IMR-90 (cell line): ENCODE data around the gene CUTA. TPM values are rescaled to one million over a fixed set of nuclear protein-coding genes. Genes with fewer than 3 reads are reported as not detected.
A peak's percentile ranks its signal among the peaks of the same experiment; 100 is the strongest.

ENCODE experiments used
- ATAC-seq: fragments of 200-7000 bp; cut with Tn5 transposase; 2 replicates; pipeline ENCODE4 v1.9.1; 2020; ENCODE audit warnings: low read depth, mild to moderate bottlenecking, moderate library complexity
- BruUV-seq: library from RNA; stranded (reverse); fragments of 400-500 nt; replicated peaks from 2 replicates; lab custom pipeline; 2021; lab: Mats Ljungman, UMichigan
- CTCF ChIA-PET: fragments of 300-600 bp; formaldehyde crosslinking; extraction: SDS; loops from one replicate; lab custom pipeline; 2021; ENCODE audit warnings: antibody characterized with exemption; lab: Yijun Ruan, JAX
- POLR2A ChIA-PET: fragments of 300-600 bp; sonication (Branson Sonifier 250); formaldehyde crosslinking; loops from one replicate; lab custom pipeline; 2022; ENCODE audit warnings: antibody characterized with exemption; ENCODE audit not compliant: unreplicated experiment; lab: Charles Lee
- DNase-seq: peaks from one replicate; pipeline ENCODE4 v3.0.0; 2013
- H2AFZ ChIP-seq: replicated peaks from 2 replicates; pipeline ENCODE3; 2013; ENCODE audit warnings: low read length, mild to moderate bottlenecking; ENCODE audit not compliant: poor library complexity
- H2AK5ac ChIP-seq: 2 replicates; pipeline ENCODE4 v1.6.1; 2013; ENCODE audit warnings: low read depth, low read length, inconsistent platforms
- H2AK9ac ChIP-seq: replicated peaks from 2 replicates; pipeline ENCODE3; 2013; ENCODE audit warnings: mild to moderate bottlenecking, low read depth, low read length, moderate library complexity; ENCODE audit not compliant: poor library complexity
- H2BK120ac ChIP-seq: 2 replicates; pipeline ENCODE4 v1.6.1; 2013; ENCODE audit warnings: low read depth, low read length, inconsistent platforms
- H2BK15ac ChIP-seq: 3 replicates; pipeline ENCODE4 v1.6.1; 2013; ENCODE audit warnings: low read depth, low read length, inconsistent platforms
- H2BK20ac ChIP-seq: 2 replicates; pipeline ENCODE4 v1.6.1; 2013; ENCODE audit warnings: low read depth, mild to moderate bottlenecking, inconsistent platforms, low read length, moderate library complexity
- H2BK5ac ChIP-seq: 2 replicates; pipeline ENCODE4 v1.6.1; 2013; ENCODE audit warnings: mild to moderate bottlenecking, low read depth, low read length, inconsistent platforms; ENCODE audit not compliant: poor library complexity, severe bottlenecking
- H3K14ac ChIP-seq: replicated peaks from 2 replicates; pipeline ENCODE4 v1.6.1; 2013; ENCODE audit warnings: low read depth, low read length, inconsistent platforms
- H3K18ac ChIP-seq: 2 replicates; pipeline ENCODE4 v1.6.1; 2013; ENCODE audit warnings: low read depth, low read length, control low read depth
- H3K23ac ChIP-seq: 2 replicates; pipeline ENCODE4 v1.6.1; 2013; ENCODE audit warnings: low read depth, low read length, inconsistent platforms
- H3K27ac ChIP-seq: 2 replicates; pipeline ENCODE4 v1.5.1; 2013; ENCODE audit warnings: mild to moderate bottlenecking, control low read depth, low read length; ENCODE audit not compliant: insufficient read depth
- H3K27me3 ChIP-seq: 2 replicates; pipeline ENCODE4 v1.6.1; 2013; ENCODE audit warnings: low read length; ENCODE audit not compliant: control insufficient read depth, insufficient read depth
- H3K36me3 ChIP-seq: 2 replicates; pipeline ENCODE4 v1.6.1; 2013; ENCODE audit warnings: low read length, mixed read lengths; ENCODE audit not compliant: control insufficient read depth, insufficient read depth
- H3K4ac ChIP-seq: 2 replicates; pipeline ENCODE4 v1.6.1; 2013; ENCODE audit warnings: low read depth, low read length, inconsistent platforms
- H3K4me1 ChIP-seq: 2 replicates; pipeline ENCODE4 v1.6.1; 2013; ENCODE audit warnings: low read length, mixed read lengths; ENCODE audit not compliant: control insufficient read depth, insufficient read depth
- H3K4me2 ChIP-seq: 2 replicates; pipeline ENCODE4 v1.6.1; 2013; ENCODE audit warnings: low read depth, mild to moderate bottlenecking, control low read depth, low read length, moderate library complexity
- H3K4me3 ChIP-seq: 2 replicates; pipeline ENCODE4 v1.5.1; 2013; ENCODE audit warnings: low read depth, mild to moderate bottlenecking, control low read depth, low read length, moderate library complexity; ENCODE audit not compliant: insufficient read depth
- H3K56ac ChIP-seq: 2 replicates; pipeline ENCODE4 v1.6.1; 2013; ENCODE audit warnings: low read length, inconsistent platforms; ENCODE audit not compliant: insufficient read depth; ENCODE audit errors: extremely low read depth
- H3K79me1 ChIP-seq, 2 experiments: 2 replicates each; pipeline ENCODE4 v1.6.1; 2013; ENCODE audit warnings: low read length in 2 of 2, inconsistent platforms in 1 of 2, low read depth in 1 of 2
- H3K9ac ChIP-seq: 2 replicates; pipeline ENCODE4 v1.6.1; 2013; ENCODE audit warnings: low read depth, low read length, control low read depth
- H3K9me1 ChIP-seq: 2 replicates; pipeline ENCODE4 v1.6.1; 2013; ENCODE audit warnings: low read length, inconsistent platforms; ENCODE audit not compliant: insufficient read depth
- H3K9me3 ChIP-seq: 2 replicates; pipeline ENCODE4 v1.6.1; 2013; ENCODE audit warnings: low read length; ENCODE audit not compliant: control insufficient read depth, insufficient read depth
- H4K20me1 ChIP-seq: 2 replicates; pipeline ENCODE4 v1.6.1; 2013; ENCODE audit warnings: low read length, inconsistent platforms; ENCODE audit not compliant: insufficient read depth
- H4K5ac ChIP-seq: 2 replicates; pipeline ENCODE4 v1.6.1; 2013; ENCODE audit warnings: mild to moderate bottlenecking, low read depth, low read length, control low read depth
- H4K8ac ChIP-seq, 2 experiments: 2 replicates each; pipeline ENCODE4 v1.6.1; 2013; ENCODE audit warnings: low read depth in 2 of 2, low read length in 2 of 2, control low read depth in 1 of 2, inconsistent platforms in 1 of 2
- H4K91ac ChIP-seq: 2 replicates; pipeline ENCODE4 v1.6.1; 2013; ENCODE audit warnings: low read depth, low read length, inconsistent platforms; ENCODE audit not compliant: insufficient read depth
- CEBPB ChIP-seq: IDR thresholded peaks from 2 replicates; pipeline ENCODE4 v1.6.1; 2012; ENCODE audit warnings: low read depth, low read length, improper control_type of control experiment
- CHD1 ChIP-seq: IDR thresholded peaks from 2 replicates; pipeline ENCODE4 v1.6.1; 2012; ENCODE audit warnings: low read depth, low read length, improper control_type of control experiment
- ELK1 ChIP-seq: fragments of 150-350 bp; IDR thresholded peaks from 2 replicates; pipeline ENCODE4 v1.6.1; 2016; ENCODE audit warnings: low read depth, mild to moderate bottlenecking, low read length, moderate library complexity, borderline replicate concordance
- FOS ChIP-seq: fragments of 150-350 bp; IDR thresholded peaks from 2 replicates; pipeline ENCODE4 v1.6.1; 2016; ENCODE audit warnings: low read depth, low read length
- MAFK ChIP-seq: IDR thresholded peaks from 2 replicates; pipeline ENCODE4 v1.6.1; 2012; ENCODE audit warnings: low read depth, low read length, improper control_type of control experiment
- MAZ ChIP-seq: IDR thresholded peaks from 2 replicates; pipeline ENCODE4 v1.6.1; 2012; ENCODE audit warnings: low read depth, mild to moderate bottlenecking, low read length, improper control_type of control experiment, moderate library complexity, borderline replicate concordance
- MXI1 ChIP-seq: IDR thresholded peaks from 2 replicates; pipeline ENCODE4 v1.6.1; 2012; ENCODE audit warnings: low read depth, mild to moderate bottlenecking, low read length, moderate library complexity, borderline replicate concordance
- NFE2L2 ChIP-seq: fragments of 150-350 bp; IDR thresholded peaks from 2 replicates; pipeline ENCODE4 v1.6.1; 2016; ENCODE audit warnings: low read depth, mild to moderate bottlenecking, low read length
- POLR2A ChIP-seq: IDR thresholded peaks from 2 replicates; pipeline ENCODE4 v1.6.1; 2012; ENCODE audit warnings: mild to moderate bottlenecking, low read depth, low read length
- RAD21 ChIP-seq: IDR thresholded peaks from 2 replicates; pipeline ENCODE4 v1.6.1; 2012; ENCODE audit warnings: low read length, improper control_type of control experiment
- RFX5 ChIP-seq: IDR thresholded peaks from 2 replicates; pipeline ENCODE4 v1.8.0; 2012; ENCODE audit warnings: low read depth, mild to moderate bottlenecking, low read length, moderate library complexity
- SMC3 ChIP-seq: fragments of 150-350 bp; IDR thresholded peaks from 2 replicates; pipeline ENCODE4 v1.6.1; 2016; ENCODE audit warnings: low read depth, mild to moderate bottlenecking, antibody characterized with exemption, low read length, moderate library complexity
- WGBS, 2 experiments: methylation state at CpG; one replicate each; pipeline versions ENCODE4 v1.1.5 to v1.1.7; 2013; ENCODE audit warnings: missing lambda C conversion rate in 2 of 2; ENCODE audit not compliant: insufficient read length in 1 of 2; ENCODE audit errors: extremely low coverage in 2 of 2; 5-methylcytosine and 5-hydroxymethylcytosine counted together
- dilution Hi-C: fragments of 300-500 bp; cut with HindIII; formaldehyde crosslinking; loops from one replicate; pipeline ENCODE4 v1.14.3; 2018; ENCODE audit warnings: low sequenced_read_pairs; ENCODE audit not compliant: unreplicated experiment
- in situ Hi-C: fragments of 300-500 bp; cut with MboI; formaldehyde crosslinking; loops from 3 replicates; pipeline ENCODE4 v1.14.3; 2019; ENCODE audit warnings: low sequenced_read_pairs, inconsistent platforms, mixed read lengths
- intact Hi-C: fragments of 100-400 bp; cut with micrococcal nuclease; formaldehyde crosslinking; loops from 2 replicates; pipeline ENCODE4 v1.10.0; 2022
- polyA plus RNA-seq, 3 experiments: library from polyadenylated mRNA; depleted of rRNA; stranded (reverse); fragments of >200 nt; gene quantifications; 2 replicates each; pipeline ENCODE4 v1.2.3, GENCODE V29; 2012; ENCODE audit warnings: low replicate concordance in 1 of 3
- total RNA-seq: library from RNA; depleted of rRNA; stranded (reverse); fragments of >200 nt; gene quantifications from 2 replicates; pipeline ENCODE4 v1.2.3, GENCODE V29; 2012
- TF ChIP-seq, protein P1 (sequence below): conservative IDR thresholded peaks from 2 replicates; pipeline ENCODE4 v1.5.1; 2012; ENCODE audit warnings: mild to moderate bottlenecking, low read depth, low read length, improper control_type of control experiment
- TF ChIP-seq, protein P2 (sequence below): fragments of 150-350 bp; IDR thresholded peaks from 2 replicates; pipeline ENCODE4 v1.6.1; 2017; ENCODE audit warnings: mild to moderate bottlenecking, antibody characterized with exemption, low read length, low read depth

The CUTA gene
- total and polyA plus RNA-seq, 2 of the 4 experiments (the other 2 are of a cell fraction), result 136 to 427 TPM

DNA sequence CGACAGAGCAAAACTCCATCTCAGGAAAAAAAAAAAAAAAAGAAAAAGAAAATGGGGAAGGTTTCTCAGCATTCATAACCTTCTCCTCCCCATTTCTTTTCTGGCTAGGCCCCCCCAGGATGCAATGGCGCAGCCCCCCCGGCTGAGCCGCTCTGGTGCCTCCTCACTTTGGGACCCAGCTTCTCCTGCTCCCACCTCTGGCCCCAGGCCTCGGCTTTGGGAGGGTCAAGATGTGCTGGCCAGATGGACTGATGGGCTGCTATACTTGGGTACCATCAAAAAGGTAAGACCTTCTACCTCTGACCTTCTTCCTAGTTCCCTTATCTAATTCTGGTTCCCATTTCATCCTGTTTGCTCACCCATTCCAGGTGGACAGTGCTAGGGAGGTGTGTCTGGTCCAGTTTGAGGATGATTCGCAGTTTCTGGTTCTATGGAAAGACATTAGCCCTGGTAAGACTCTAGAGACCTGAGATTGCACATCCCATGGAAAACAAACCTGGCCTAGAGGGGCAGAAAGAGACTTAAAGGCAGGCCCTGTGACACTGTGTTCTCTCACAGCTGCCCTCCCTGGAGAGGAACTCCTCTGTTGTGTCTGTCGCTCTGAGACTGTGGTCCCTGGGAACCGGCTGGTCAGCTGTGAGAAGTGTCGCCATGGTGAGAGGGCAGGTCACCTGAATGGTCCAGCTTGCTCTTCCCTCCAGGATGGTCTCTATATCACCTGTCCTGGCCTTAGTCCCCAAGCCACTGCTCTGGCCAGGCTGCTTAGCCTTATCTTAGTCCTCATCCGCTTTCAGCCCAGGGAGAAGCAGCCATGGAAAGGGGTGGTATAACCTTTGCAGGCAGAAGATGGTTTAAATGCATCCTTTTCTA is 5.5 kb downstream of the CUTA start:
- peaks cover 5% of the 10 kb centered on the region for H3K9me1 ChIP-seq
- no peak overlapping the region for H4K91ac ChIP-seq
- no peak overlapping the region for H2AK9ac ChIP-seq
- H3K27me3 ChIP-seq, result no peaks in the 10 kb centered on the region
- no peaks in the 10 kb centered on the region for H3K9me3 ChIP-seq
- dilution Hi-C loops (no loop called here), in situ Hi-C loops (no loop called here), intact Hi-C loops (no loop called here)
- peaks cover 12 to 60% of the 10 kb centered on the region in 2 experiments for H3K79me1 ChIP-seq
- H4K8ac ChIP-seq, result peak overlapping the region in 1 of 2 experiments; percentile 1; a peak in 1 of 4 replicates
- H3K23ac ChIP-seq, result peak overlapping the region; percentile 56
- no peak overlapping the region for H3K56ac ChIP-seq
- ChIA-PET CTCF (interaction anchor here (0.6 to 0.7 kb wide), 2 partner anchors 22 to 28 kb away, joined by 3 to 4 read pairs; no protein-coding TSS in a partner anchor), POLR2A (no interaction called here)
- H2AK5ac ChIP-seq, result no peak overlapping the region
- H3K9ac ChIP-seq, result no peak overlapping the region; the same call in 1 of the 2 replicates
- peaks cover 40% of the 10 kb centered on the region for H3K36me3 ChIP-seq
- H3K4me2 ChIP-seq, result peak overlapping the region; percentile 7; the same call in 1 of the 2 replicates
- peaks cover 7% of the 10 kb centered on the region for H3K4me1 ChIP-seq
- no peak overlapping the region for H4K5ac ChIP-seq
- ATAC-seq (no peak), DNase-seq (no peak)
- H4K20me1 ChIP-seq, result peaks cover 19% of the 10 kb centered on the region
- no peak overlapping the region for H3K14ac ChIP-seq
- H3K27ac ChIP-seq, result no peak overlapping the region
- no peak overlapping the region for H3K18ac ChIP-seq
- BruUV-seq, result no TSS peak
- H2BK15ac ChIP-seq, result no peak overlapping the region
- no peak overlapping the region for H3K4me3 ChIP-seq
- no CpG with 5 or more reads among the region's 10 CpGs for WGBS, 2 experiments
- H2AFZ ChIP-seq, result no peak overlapping the region
- no peak overlapping the region for H2BK20ac ChIP-seq
- H2BK120ac ChIP-seq, result no peak overlapping the region
- no peak overlapping the region for H2BK5ac ChIP-seq
- peak overlapping the region; percentile 22; the same call in 1 of the 2 replicates for H3K4ac ChIP-seq
- TF ChIP-seq POLR2A (no peak; the same call in none of the 2 replicates), RAD21 (no peak), SMC3 (no peak), NFE2L2 (no peak), MAFK (no peak), MAZ (no peak), RFX5 (no peak), CHD1 (no peak), MXI1 (no peak), CEBPB (no peak), ELK1 (no peak), FOS (no peak)
- TF ChIP-seq, protein P1, sequence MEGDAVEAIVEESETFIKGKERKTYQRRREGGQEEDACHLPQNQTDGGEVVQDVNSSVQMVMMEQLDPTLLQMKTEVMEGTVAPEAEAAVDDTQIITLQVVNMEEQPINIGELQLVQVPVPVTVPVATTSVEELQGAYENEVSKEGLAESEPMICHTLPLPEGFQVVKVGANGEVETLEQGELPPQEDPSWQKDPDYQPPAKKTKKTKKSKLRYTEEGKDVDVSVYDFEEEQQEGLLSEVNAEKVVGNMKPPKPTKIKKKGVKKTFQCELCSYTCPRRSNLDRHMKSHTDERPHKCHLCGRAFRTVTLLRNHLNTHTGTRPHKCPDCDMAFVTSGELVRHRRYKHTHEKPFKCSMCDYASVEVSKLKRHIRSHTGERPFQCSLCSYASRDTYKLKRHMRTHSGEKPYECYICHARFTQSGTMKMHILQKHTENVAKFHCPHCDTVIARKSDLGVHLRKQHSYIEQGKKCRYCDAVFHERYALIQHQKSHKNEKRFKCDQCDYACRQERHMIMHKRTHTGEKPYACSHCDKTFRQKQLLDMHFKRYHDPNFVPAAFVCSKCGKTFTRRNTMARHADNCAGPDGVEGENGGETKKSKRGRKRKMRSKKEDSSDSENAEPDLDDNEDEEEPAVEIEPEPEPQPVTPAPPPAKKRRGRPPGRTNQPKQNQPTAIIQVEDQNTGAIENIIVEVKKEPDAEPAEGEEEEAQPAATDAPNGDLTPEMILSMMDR, result no peak
- TF ChIP-seq, protein P2, sequence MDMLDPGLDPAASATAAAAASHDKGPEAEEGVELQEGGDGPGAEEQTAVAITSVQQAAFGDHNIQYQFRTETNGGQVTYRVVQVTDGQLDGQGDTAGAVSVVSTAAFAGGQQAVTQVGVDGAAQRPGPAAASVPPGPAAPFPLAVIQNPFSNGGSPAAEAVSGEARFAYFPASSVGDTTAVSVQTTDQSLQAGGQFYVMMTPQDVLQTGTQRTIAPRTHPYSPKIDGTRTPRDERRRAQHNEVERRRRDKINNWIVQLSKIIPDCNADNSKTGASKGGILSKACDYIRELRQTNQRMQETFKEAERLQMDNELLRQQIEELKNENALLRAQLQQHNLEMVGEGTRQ, result no peak
